NCI-H524 (cell line): Measurements from ENCODE around the gene USP54.
"Not testable (repeated sequence)": the region's sequence is repeated elsewhere in the genome, so short reads cannot be mapped to it uniquely, and the experiment has no call there.

ENCODE experiments used
- DNase-seq, 2 experiments: peaks; one replicate each; lab custom pipeline; 2025; lab: John Stamatoyannopoulos, UW

USP54 gene, protein sequence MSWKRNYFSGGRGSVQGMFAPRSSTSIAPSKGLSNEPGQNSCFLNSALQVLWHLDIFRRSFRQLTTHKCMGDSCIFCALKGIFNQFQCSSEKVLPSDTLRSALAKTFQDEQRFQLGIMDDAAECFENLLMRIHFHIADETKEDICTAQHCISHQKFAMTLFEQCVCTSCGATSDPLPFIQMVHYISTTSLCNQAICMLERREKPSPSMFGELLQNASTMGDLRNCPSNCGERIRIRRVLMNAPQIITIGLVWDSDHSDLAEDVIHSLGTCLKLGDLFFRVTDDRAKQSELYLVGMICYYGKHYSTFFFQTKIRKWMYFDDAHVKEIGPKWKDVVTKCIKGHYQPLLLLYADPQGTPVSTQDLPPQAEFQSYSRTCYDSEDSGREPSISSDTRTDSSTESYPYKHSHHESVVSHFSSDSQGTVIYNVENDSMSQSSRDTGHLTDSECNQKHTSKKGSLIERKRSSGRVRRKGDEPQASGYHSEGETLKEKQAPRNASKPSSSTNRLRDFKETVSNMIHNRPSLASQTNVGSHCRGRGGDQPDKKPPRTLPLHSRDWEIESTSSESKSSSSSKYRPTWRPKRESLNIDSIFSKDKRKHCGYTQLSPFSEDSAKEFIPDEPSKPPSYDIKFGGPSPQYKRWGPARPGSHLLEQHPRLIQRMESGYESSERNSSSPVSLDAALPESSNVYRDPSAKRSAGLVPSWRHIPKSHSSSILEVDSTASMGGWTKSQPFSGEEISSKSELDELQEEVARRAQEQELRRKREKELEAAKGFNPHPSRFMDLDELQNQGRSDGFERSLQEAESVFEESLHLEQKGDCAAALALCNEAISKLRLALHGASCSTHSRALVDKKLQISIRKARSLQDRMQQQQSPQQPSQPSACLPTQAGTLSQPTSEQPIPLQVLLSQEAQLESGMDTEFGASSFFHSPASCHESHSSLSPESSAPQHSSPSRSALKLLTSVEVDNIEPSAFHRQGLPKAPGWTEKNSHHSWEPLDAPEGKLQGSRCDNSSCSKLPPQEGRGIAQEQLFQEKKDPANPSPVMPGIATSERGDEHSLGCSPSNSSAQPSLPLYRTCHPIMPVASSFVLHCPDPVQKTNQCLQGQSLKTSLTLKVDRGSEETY (N-terminal part only)

DNA sequence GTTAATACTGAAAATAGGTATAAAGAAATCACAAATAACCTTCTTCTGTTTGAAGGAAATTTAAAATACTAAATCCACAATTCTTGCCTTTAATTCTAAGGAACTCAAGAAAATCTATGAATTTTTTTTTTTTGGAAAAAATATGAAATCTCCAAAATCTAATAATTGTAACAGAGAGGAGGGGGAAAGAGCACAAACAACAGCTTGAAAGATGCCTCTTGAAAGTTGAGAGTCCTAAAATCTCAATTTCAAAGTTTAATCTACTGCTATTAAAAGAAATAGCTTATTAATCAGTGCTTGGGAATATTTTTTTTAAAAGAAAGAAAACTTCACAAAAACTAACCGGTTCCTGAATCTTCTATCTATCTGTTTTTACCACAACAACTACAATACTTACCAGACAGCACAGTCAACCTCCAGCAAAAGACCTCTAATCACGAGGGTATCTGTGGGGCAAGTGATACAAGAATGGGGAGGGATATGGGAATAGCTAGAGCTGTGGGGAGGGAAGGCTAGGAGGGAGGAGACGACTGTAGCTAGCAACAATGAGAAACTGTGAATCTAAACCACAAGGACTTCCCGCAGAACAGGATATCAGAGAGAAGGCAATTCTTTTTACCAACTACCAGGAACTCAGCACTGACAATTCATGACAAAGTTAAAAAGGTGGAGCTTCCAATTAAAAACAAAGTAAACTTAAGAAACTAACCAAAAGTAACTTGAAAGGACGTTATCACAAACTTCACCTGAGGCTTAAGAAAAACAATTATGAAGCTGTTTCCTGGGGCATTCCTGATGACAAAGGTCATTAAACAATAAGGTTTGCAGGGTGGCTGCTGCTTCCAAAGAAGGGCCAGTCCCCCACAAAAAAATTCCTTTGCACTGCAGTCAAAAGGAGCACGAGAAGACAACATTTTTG is at the start of gene USP54:
Gene USP54 (minus strand): TSS at position 462 of the 919 bp plus-strand sequence. CDS start 15,684 bp downstream, outside the sequence.
- DNase-seq: no peak

DNA sequence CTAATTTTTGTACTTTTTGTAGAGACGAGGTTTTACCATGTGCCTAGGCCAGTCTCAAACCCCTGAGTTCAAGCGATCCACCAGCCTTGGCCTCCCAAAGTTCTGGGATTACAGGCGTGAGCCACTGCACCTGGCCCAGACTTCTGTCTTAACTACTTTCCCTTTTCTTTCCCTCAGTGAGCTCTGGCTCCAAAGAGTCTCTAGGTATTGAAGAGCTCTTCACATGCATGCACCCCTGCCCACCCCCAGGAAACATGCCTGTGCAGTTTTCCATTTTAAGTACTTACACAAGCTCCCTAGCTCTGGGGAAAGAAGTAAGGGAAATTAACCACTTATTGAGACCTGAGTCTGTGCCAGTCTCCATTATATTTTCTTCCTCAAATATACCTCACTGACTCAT is 48.1 kb upstream of the USP54 start:
- DNase-seq: no peak

GRCh38 chr10:73635781-73636180 is 44.6 kb upstream of the USP54 start:
- DNase-seq: no peak

- peak in 1 of 2 experiments; percentile 3 for DNase-seq
Observed at GRCh38 chr10:73634421-73634820, 43.3 kb upstream of the USP54 start.

DNA sequence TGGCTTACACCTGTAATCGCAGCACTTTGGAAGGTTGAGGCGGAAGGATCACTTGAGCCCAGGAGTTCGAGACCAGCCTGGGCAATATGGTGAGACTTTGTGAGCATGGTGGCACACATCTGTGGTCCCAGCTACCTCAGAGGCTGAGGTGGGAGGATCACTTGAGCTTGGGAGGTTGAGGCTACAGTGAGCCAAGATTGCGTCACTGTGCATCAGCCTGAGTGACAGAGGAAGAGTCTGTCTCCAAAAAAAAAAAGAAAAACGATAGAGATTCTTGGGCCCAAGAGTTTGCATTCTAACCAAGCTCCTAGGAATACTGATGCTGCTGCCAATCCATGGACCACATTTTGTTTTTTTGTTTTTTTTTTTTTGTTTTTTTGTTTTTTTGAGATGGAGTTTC is 38.0 kb upstream of the USP54 start:
- no peak for DNase-seq

GRCh38 chr10:73628405-73628804 is 37.3 kb upstream of the USP54 start:
- no peak for DNase-seq

GRCh38 chr10:73627300-73627699 is 36.2 kb upstream of the USP54 start:
- DNase-seq: no peak

GRCh38 chr10:73625884-73626752 is 35.0 kb upstream of the USP54 start:
- peak; percentile 73 to 90 for DNase-seq

DNA sequence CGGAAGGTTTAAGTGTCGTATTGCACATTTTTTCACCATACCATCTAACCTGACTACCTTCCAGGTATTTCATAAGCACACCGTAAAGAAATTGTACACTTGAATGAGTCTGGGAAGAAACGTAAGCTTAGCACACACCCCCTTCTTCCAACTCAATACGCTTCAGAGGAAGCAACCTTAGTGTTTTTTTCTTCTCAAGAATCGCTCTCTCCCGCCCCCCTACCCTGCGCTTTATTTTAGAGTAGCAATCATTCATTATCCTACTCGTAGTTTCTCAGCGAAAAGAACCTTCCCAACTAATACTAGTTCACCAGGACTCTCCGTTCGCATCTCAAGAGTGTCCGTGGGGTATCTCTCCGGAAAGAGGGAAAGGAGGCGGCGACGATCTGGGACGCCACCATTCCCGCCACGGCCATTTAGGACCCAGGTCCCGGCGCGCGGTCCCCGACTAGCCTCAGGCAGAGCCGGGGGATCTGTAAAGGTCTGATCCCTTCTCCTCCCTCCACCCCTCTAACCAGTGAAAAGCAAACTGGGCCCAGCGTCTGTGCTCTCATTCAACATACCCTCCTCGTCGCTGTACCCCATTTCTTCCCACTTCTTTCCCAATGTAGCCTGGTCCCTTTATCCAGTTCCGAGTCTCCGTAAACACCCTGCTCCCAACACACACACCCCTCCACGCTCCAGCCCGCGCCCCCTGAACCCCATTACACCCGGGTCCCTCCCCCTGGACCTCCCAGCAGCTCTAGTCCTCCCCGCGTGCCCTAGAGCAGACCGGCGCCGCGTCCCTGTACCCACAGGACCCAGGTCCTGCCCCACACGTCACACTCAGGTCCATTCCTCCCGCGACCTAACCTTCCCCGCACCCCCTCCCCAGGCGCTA is 34.1 kb upstream of the USP54 start:
- peak in 1 of 2 experiments; percentile 25 for DNase-seq

DNA sequence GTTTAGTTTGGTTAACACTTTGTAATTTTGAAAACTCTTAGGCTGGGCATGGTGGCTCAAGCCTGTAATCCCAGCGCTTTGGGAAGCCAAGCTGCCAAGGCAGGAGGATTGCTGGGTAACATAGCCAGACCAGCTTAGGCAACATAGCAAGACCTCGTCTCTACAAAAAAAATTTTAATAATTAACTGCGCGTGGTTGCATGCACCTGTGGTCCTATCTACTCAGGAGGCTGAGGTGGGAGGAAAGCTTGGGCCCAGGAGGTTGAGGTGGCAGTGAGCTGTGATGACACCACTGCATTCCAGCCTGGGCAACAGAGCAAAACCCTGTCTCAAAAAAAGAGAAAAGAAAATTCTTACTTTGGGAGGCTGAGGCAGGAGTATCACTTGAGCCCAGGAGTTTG is 31.9 kb upstream of the USP54 start:
- no peak for DNase-seq

DNA sequence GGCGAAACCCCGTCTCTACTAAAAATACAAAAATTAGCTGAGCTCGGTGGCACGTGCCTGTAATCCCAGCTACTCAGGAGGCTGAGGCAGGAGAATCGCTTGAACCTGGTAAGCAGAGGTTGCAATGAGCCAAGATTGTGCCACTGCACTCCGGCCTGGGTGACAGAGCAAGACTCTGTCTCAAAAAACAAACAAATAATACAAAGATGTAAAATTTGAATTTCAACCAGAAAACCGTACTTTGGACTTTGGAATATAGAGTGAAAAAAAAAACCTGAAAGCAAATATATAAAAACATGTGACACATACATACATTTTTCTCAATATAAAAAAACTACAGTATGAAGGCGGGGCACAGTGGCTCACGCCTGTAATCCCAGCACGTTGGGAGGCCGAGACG is 29.8 kb upstream of the USP54 start:
- not testable (repeated sequence) for DNase-seq

- not testable (repeated sequence) for DNase-seq
Observed at GRCh38 chr10:73617143-73617542, 26.0 kb upstream of the USP54 start.

- DNase-seq: no peak
Observed at GRCh38 chr10:73614720-73615119, 23.6 kb upstream of the USP54 start.

DNA sequence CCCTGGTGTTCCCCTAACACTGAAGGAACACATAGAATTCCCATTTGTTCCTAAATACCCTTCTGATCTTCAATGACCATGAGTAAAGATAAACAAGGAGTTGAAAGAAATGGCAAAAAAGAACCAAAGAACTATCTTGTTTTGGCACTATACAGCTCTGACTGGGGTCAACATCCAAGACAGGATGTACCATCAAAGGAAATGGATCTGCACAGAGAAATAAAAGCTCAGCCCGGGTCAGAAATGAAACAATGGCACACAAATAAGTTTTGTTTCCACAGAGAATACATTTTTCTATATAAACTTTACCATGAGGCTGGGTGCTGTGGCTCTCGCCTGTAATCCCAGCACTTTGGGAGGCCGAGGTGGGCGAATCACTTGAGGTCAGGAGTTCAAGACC is 18.0 kb upstream of the USP54 start:
- no peak for DNase-seq

DNA sequence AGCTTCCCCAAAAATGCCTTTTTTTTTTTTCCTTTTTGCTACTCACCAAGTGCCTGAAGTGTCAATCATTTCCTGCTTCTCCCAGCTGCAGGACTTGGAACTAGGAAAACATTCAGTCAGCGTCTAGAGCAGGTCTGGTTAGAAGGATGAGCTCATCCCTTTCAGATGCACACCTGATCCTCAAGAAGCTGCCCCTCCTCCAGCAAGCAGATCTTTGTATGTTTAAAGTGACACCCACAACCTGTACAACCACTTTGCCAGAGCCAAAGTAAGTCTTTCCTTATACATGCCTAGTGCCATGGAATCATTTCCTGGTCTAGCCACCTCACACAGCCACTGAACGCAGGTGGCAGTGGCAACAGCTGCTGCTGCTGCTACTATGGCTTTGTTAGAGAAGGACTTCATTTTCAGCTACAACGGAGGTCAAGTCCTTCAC is 10.4 kb upstream of the USP54 start:
- no peak for DNase-seq

DNA sequence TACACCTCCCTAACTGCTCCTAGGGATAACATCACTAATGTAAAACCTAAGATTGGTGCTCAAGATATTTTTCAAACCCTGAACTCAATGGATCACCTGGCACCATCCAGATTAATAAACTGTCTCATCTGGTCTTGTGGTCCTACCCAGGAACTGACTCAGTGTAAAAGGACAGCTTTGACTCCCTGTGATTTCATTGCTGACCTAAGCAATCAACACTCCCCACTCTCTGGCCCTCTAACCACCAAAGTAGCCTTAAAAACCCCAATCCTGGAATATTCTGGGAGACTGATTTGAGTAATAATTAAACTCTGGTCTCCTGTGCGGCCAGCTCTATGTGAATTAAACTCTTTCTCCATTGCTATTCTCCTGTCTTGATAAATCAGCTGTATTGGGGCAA is 6.2 kb upstream of the USP54 start:
- DNase-seq: no peak

- no peak for DNase-seq
Observed at GRCh38 chr10:73593812-73594211, 2.7 kb upstream of the USP54 start.

- DNase-seq: no peak
Observed at GRCh38 chr10:73593110-73593509, 2.0 kb upstream of the USP54 start.
